Skin of body (tissue), 2 donors: ENCODE data around the gene LIN28B. TPM values are rescaled to one million over a fixed set of nuclear protein-coding genes. Genes with fewer than 3 reads are reported as not detected.
A peak's percentile ranks its signal among the peaks of the same experiment; 100 is the strongest.
"Not testable (repeated sequence)": the region's sequence is repeated elsewhere in the genome, so short reads cannot be mapped to it uniquely, and the experiment has no call there.

Experiments
- DNase-seq: peaks from one replicate; lab custom pipeline; 2025; lab: John Stamatoyannopoulos, UW
- total RNA-seq: library from RNA; depleted of rRNA; stranded (reverse); fragments of >200 nt; gene quantifications from one replicate; pipeline ENCODE4 v1.2.3, GENCODE V29; 2014

The LIN28B gene
- total RNA-seq, 1 donor from 2014 or later: 0.20 TPM

DNA sequence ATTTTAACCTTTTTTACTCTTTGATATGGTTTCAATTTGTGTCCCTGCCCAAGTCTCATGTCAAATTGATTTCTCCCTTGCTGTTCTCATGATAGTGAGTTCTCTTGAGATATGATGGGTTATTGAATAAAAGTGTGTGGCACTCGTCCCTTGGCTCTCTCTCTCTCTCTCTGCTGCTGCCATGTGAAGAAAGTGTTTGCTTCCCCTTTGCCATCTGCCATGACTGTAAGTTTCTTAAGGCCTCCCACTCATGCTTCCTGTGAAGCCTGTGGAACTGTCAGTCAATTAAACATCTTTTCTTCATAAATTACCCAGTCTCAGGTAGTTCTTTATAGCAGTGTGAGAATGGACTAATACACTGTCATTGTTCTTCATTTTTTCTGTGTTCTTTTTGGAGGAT, 48.5 kb downstream of the LIN28B start:
- DNase-seq: no peak

GRCh38 chr6:105013459-105013858, 56.6 kb downstream of the LIN28B start:
- DNase-seq: not testable (repeated sequence)

DNA sequence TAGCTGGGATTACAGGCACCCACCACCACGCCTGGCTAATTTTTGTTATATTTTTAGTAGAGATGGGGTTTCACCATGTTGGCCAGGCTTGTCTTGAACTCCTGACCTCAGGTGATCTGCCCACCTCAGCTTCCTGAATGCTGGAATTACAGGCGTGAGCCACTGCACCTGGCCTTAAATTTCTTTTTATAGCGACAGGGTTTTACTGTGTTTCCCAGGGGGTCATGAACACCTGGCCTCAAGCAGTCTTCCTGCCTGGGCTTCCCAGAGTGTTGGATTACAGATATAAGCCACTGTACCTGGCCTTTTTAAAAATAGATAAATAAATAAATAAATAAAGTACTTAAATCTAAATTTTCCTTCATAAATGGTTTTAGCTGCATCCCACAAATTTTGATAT, 57.5 kb downstream of the LIN28B start:
- DNase-seq: no peak

DNA sequence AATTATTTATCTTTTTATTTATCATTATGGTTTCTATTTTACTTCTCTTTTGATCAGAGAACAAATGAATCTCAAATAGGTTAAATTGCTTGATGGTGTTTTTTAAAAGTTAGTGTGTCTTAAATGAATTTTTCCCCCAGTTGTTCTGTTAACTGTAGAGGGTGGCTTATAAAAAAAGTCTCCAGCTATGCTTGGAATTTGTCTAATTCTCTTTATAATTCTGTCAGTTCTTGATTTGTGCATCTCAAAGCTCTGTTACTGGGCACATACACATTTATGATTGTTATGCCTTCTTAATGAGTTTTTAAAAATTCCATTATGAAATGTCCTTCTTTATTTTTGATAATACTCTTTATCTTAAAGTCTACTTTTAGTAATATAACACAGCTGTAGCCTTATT, 58.0 kb downstream of the LIN28B start:
- no peak for DNase-seq

DNA sequence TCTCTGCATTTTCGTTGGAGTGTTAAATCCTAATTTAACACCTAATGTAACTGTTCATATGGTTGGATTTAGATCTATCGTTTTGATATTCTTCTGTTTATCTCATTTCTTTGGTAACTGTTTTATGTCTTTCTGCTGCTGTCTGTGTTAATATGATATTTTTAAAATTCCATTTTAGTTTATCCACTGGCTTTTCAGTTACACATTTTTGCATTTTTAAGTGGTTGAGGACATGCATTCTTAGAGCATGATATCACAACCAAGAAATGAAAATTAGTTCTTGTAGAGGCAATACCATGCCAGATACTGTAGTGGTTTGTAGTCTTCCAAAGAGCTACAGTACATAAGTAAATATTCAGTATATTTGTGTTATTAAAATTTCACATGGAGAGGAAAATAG, 58.6 kb downstream of the LIN28B start:
- DNase-seq: peak; percentile 21

GRCh38 chr6:105019285-105019684, 62.4 kb downstream of the LIN28B start:
- no peak for DNase-seq

- no peak for DNase-seq
Measured at GRCh38 chr6:105021399-105021798, 64.5 kb downstream of the LIN28B start.

- no peak for DNase-seq
Measured at GRCh38 chr6:105022416-105022815, 65.5 kb downstream of the LIN28B start.

GRCh38 chr6:105024803-105025202, 67.9 kb downstream of the LIN28B start:
- DNase-seq: no peak

DNA sequence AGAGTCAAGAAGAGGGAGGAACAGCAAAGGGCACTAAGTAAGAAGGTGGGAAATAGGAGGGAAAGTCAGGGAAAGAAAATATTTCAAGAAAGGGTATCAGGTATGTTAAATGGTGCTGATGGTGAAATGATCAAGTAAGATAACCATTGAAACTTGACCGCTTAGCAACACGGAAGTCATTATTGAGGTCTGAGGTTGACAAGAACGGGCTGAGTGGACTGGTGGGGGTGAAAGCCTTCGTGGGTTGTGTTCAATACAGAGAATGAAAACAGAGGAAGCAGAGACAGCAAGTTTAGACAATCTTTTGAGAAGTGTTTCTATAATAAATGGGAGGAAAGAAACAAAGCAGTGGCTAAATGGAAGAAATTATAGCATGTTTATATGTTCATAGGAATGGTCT, 72.0 kb downstream of the LIN28B start:
- DNase-seq: no peak

- no peak for DNase-seq
Measured at GRCh38 chr6:105029581-105029980, 72.7 kb downstream of the LIN28B start.

- DNase-seq: no peak
Measured at GRCh38 chr6:105034470-105034869, 77.6 kb downstream of the LIN28B start.

- no peak for DNase-seq
Measured at GRCh38 chr6:105035299-105035698, 78.4 kb downstream of the LIN28B start.

DNA sequence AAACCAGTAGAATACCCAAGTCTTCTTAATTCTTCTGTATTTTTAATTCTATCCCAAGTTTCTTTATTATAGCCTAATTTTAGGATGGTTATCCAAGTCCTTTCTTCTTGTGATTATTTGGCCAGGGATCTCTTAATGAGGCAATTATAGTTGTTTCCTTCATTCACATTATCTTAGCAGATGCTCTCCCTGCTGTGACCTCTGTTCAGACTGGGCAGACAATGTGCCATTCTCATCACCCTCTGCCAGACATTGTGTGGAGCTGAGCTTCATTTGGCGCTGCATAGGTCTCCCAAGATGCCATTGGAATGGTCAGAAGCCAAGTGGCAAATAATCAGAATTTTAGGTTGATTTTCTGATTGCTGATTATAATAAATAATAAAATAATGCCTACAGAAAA, 79.4 kb downstream of the LIN28B start:
- DNase-seq: no peak

DNA sequence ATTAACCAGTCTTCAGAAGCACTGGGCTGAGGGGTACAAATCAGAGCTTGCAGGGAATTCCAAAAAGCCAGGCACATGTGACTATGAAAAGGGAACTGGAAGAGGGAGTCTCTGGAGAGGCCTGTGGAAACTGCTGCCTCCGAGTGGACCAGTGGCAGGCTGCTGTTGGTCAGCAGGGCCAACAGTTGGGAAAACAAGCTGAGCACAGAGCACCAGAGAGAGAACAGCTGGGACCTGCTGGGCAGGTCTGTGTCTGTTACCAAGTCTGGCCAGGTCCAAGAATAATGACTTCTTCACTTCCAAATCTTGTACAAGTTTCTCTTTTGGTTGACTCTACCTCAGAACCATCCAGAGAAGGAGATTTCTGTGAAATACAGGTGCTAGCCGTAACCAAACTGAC, 81.4 kb downstream of the LIN28B start:
- no peak for DNase-seq

GRCh38 chr6:105041880-105042279, 85.0 kb downstream of the LIN28B start:
- no peak for DNase-seq

DNA sequence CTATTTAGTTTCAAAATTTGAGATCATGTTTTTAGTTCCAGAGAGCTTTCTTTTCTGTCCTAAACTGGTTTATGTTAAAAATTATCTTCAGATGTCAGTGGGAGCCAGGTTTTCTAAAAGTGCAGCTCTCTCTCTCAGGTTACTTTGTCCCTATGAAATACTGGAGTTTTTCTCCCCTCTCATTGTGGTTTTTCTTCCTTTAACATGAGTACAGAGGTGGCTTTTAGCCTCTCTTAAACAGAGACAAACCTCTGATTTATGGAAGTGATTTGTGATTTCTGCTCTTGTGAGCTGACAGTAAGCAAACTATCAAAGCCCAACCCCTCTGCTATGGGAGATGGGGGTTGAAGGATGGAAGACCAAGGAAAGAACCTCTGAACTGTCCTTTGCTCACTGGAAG, 85.7 kb downstream of the LIN28B start:
- DNase-seq: no peak

GRCh38 chr6:105043979-105044378, 87.1 kb downstream of the LIN28B start:
- DNase-seq: no peak

DNA sequence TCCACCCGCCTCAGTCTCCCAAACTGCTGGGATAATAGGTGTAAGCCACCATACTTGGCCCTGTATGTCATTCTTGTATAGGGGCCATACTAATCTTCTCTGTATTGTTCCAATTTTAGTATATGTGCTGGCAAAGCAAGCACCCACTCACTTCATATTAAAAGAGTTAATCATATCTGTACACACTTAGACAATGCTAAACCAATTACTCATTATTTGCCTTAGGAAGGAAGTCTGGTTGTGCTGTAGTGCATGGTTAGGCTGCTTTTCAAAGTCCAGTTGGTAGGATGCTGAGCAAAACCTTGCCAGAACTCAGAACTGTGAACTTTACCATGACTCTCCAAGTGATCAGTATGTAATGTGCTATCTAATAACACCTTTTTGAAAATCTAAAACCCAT, 88.6 kb downstream of the LIN28B start:
- DNase-seq: no peak

DNA sequence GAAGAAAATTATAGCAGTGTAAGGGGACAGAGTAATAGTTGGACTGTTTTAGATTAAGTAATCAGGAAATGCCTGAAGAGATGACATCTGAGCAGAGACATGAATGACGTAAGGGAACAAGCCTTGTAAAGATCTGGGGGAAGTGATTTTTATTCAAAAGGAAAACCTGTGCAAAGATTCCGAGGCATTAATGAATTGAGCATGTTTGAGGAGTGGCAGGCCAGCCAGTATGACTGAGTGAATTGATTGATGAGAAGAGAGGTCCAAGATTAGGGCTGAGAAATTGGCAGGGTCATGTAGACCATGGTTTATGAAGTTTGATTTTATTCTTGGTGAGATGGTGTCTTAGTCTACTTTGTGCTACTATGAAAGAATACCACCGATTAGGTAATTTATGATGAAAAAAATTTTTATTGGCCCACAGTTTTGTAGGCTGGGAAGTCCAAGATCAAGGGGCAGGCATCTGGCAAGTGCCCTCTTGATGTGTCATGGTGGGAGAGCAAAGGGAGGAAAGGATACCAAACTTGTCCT, 95.1 kb downstream of the LIN28B start:
- peak; percentile 1 for DNase-seq

- DNase-seq: no peak
Measured at GRCh38 chr6:105056646-105057045, 99.7 kb downstream of the LIN28B start.

GRCh38 chr6:105057160-105057559, 100.3 kb downstream of the LIN28B start:
- DNase-seq: no peak

DNA sequence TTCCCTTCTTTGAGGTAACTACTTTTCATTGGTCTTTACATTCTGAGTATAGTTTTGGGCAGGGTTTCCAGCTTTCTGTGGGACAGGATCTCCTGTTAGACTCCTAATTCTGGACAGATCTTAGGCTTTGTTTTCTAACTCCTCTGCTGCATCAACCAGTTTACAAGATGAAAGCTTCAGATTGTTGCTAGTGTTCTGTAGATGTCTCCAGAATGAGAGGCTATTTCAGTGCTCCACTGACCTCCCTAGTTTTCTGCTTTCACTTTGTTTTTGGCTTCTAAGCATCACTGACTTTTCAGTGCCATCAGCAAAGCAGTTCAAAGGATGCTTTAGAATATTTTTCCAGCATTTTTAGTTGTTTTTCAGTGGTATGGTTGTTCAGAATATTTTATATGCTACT, 101.4 kb downstream of the LIN28B start:
- no peak for DNase-seq

- no peak for DNase-seq
Measured at GRCh38 chr6:105058846-105059245, 101.9 kb downstream of the LIN28B start.
